ENCODE data around the gene MYLK4. TPM values are rescaled to one million over a fixed set of nuclear protein-coding genes. Genes with fewer than 3 reads are reported as not detected.
A peak's percentile ranks its signal among the peaks of the same experiment; 100 is the strongest.

Gene MYLK4
- polyA plus RNA-seq, 1 experiment = 0.21 TPM

- POLR2A ChIA-PET = interaction anchor here (1.3 kb wide), 1 partner anchor 21 kb away, joined by 5 read pairs; no protein-coding TSS in a partner anchor
- CTCF ChIA-PET = interaction anchor here (1.0 to 5.8 kb wide), 8 partner anchors 9 to 185 kb away, joined by 3 to 46 read pairs (median 10); partner anchors contain the start of gene MYLK4
- DNase-seq (ENCODE audit: low read depth, low spot score) = no peak
These were observed 17.2 kb upstream of the MYLK4 start for GRCh38 chr6:2767657-2768524.

GRCh38 chr6:2766767-2767656 is 16.3 kb upstream of the MYLK4 start:
- peak overlapping the region; percentile 91 for H3K4me3 ChIP-seq (ENCODE audit: low read depth, low read length)
- ChIA-PET CTCF (interaction anchor here (0.6 to 5.8 kb wide), 9 partner anchors 10 to 186 kb away, joined by 3 to 46 read pairs (median 6); partner anchors contain the start of gene MYLK4), POLR2A (interaction anchor here (1.1 to 2.0 kb wide), 4 partner anchors 8 to 186 kb away, joined by 3 to 5 read pairs (median 4); partner anchors contain the start of gene SERPINB1)
- no peak overlapping the region for H3K27ac ChIP-seq (ENCODE audit: low read depth, low read length)
- TF ChIP-seq CTCF (IDR thresholded peaks at IDR 0.05; ENCODE audit: low read depth, low read length) = no peak; the same call in 1 of the 2 replicates
- H3K27me3 ChIP-seq (ENCODE audit: control insufficient read depth, insufficient read depth, low read length) = no peaks in the 10 kb centered on the region
- peaks cover 7% of the 10 kb centered on the region; the same call in 1 of the 2 replicates for H3K9me3 ChIP-seq (ENCODE audit: control insufficient read depth, insufficient read depth, low read length)
- DNase-seq (ENCODE audit: low read depth, low spot score) = no peak

More at GRCh38 chr6:2767657-2768524, 17.2 kb upstream of the MYLK4 start:
- no peak for TF ChIP-seq CTCF (IDR thresholded peaks at IDR 0.05; ENCODE audit: low read depth, low read length)
- Histone ChIP-seq H3K27ac (ENCODE audit: low read depth, low read length) (no peak overlapping the region), H3K27me3 (ENCODE audit: control insufficient read depth, insufficient read depth, low read length) (no peaks in the 10 kb centered on the region), H3K9me3 (ENCODE audit: control insufficient read depth, insufficient read depth, low read length) (peaks cover 7% of the 10 kb centered on the region; the same call in 1 of the 2 replicates), H3K4me3 (ENCODE audit: low read depth, low read length) (peak overlapping the region; percentile 91)

- DNase-seq (ENCODE audit: low read depth, low spot score) = no peak
- no peak for TF ChIP-seq CTCF (IDR thresholded peaks at IDR 0.05; ENCODE audit: low read depth, low read length)
- Histone ChIP-seq H3K4me3 (ENCODE audit: low read depth, low read length) (peak overlapping the region; percentile 91), H3K9me3 (ENCODE audit: control insufficient read depth, insufficient read depth, low read length) (peaks cover 7% of the 10 kb centered on the region; the same call in 1 of the 2 replicates), H3K27me3 (ENCODE audit: control insufficient read depth, insufficient read depth, low read length) (no peaks in the 10 kb centered on the region), H3K27ac (ENCODE audit: low read depth, low read length) (peak overlapping the region; percentile 39)
- ChIA-PET POLR2A (interaction anchor here (0.6 to 2.0 kb wide), 10 partner anchors 8 to 186 kb away, joined by 3 to 7 read pairs (median 4); partner anchors contain the start of gene SERPINB1), CTCF (interaction anchor here (0.6 to 5.8 kb wide), 11 partner anchors 9 to 135 kb away, joined by 3 to 46 read pairs (median 5); partner anchors contain the start of genes MYLK4 and SERPINB1)
These were observed 15.4 kb upstream of the MYLK4 start for GRCh38 chr6:2765896-2766766.

- POLR2A ChIA-PET = interaction anchor here (0.6 to 2.0 kb wide), 11 partner anchors 8 to 548 kb away, joined by 3 to 7 read pairs (median 4); partner anchors contain the start of gene SERPINB1
- CTCF ChIA-PET = interaction anchor here (0.6 to 5.8 kb wide), 5 partner anchors 8 to 76 kb away, joined by 3 to 46 read pairs (median 4); partner anchors contain the start of genes MYLK4 and SERPINB1
- Histone ChIP-seq H3K27me3 (ENCODE audit: control insufficient read depth, insufficient read depth, low read length) (no peaks in the 10 kb centered on the region), H3K9me3 (ENCODE audit: control insufficient read depth, insufficient read depth, low read length) (peaks cover 7% of the 10 kb centered on the region; the same call in 1 of the 2 replicates), H3K4me3 (ENCODE audit: low read depth, low read length) (peak within 1 kb of the TSS; percentile 91), H3K27ac (ENCODE audit: low read depth, low read length) (peak within 1 kb of the TSS; percentile 92)
- peak; percentile 98 for DNase-seq (ENCODE audit: low read depth, low spot score)
- TF ChIP-seq CTCF (IDR thresholded peaks at IDR 0.05; ENCODE audit: low read depth, low read length) = peak; percentile 50
These were observed 14.6 kb upstream of the MYLK4 start, which contains the start of gene WRNIP1 for GRCh38 chr6:2765166-2765895. Gene WRNIP1, plus strand, starts transcription at chr6:2765393. Its CDS starts 230 bp downstream, at chr6:2765623.
